Endothelial cell (in vitro differentiated cells): ENCODE results near the gene C12orf76. TPM values are rescaled to one million over a fixed set of nuclear protein-coding genes. Genes with fewer than 3 reads are reported as not detected.
A peak's percentile ranks its signal among the peaks of the same experiment; 100 is the strongest.
"Not testable (repeated sequence)": the region's sequence is repeated elsewhere in the genome, so short reads cannot be mapped to it uniquely, and the experiment has no call there.

ENCODE experiments used
- DNase-seq: peaks from one replicate; pipeline ENCODE4 v3.0.0; 2021; ENCODE audit warnings: low spot score
- H3K27ac Mint-ChIP-seq: one replicate; pipeline ENCODE4 v1.8.0; 2021; ENCODE audit warnings: mixed read lengths, inconsistent platforms; ENCODE audit not compliant: unreplicated experiment
- H3K27me3 Mint-ChIP-seq: one replicate; pipeline ENCODE4 v1.8.0; 2021; ENCODE audit warnings: mild to moderate bottlenecking, moderate library complexity, mixed read lengths, inconsistent platforms; ENCODE audit not compliant: unreplicated experiment
- H3K36me3 Mint-ChIP-seq: one replicate; pipeline ENCODE4 v1.8.0; 2021; ENCODE audit warnings: mild to moderate bottlenecking, low read depth, mixed read lengths, inconsistent platforms; ENCODE audit not compliant: unreplicated experiment
- H3K4me1 Mint-ChIP-seq: one replicate; pipeline ENCODE4 v1.8.0; 2021; ENCODE audit warnings: mild to moderate bottlenecking, mixed read lengths, inconsistent platforms; ENCODE audit not compliant: unreplicated experiment
- H3K4me3 Mint-ChIP-seq: one replicate; pipeline ENCODE4 v1.8.0; 2021; ENCODE audit warnings: mild to moderate bottlenecking, mixed read lengths, inconsistent platforms; ENCODE audit not compliant: unreplicated experiment
- H3K9me3 Mint-ChIP-seq: one replicate; pipeline ENCODE4 v1.8.0; 2021; ENCODE audit warnings: mixed read lengths, inconsistent platforms; ENCODE audit not compliant: unreplicated experiment
- CTCF ChIP-seq: fragments of 200-600 bp; sonication (generic); IDR thresholded peaks from one replicate; pipeline ENCODE4 v1.5.0; 2021; ENCODE audit warnings: antibody characterized with exemption; ENCODE audit not compliant: unreplicated experiment
- total RNA-seq: library from RNA; stranded (reverse); fragmentation: NEBNext Ultra II Directional; extraction: Animal tissue kit (Norgen Biotek cat#: 25700); gene quantifications from one replicate; pipeline ENCODE4 v1.2.1, GENCODE V29; 2021; ENCODE audit not compliant: unreplicated experiment

Gene C12orf76
- total RNA-seq, 1 donor from 2014 or later, result 21.9 TPM

GRCh38 chr12:110012659-110013058, 35.7 kb downstream of the C12orf76 start:
- TF ChIP-seq CTCF, result no peak
- Mint-ChIP-seq H3K4me1 (peaks cover 13% of the 10 kb centered on the region), H3K36me3 (no peaks in the 10 kb centered on the region), H3K27me3 (no peaks in the 10 kb centered on the region), H3K9me3 (no peaks in the 10 kb centered on the region), H3K4me3 (no peak overlapping the region), H3K27ac (no peak overlapping the region)
- no peak for DNase-seq

- no peak for TF ChIP-seq CTCF
- H3K4me3 Mint-ChIP-seq, result no peak overlapping the region
- peaks cover 13% of the 10 kb centered on the region for H3K4me1 Mint-ChIP-seq
- no peaks in the 10 kb centered on the region for H3K27me3 Mint-ChIP-seq
- H3K27ac Mint-ChIP-seq, result peak overlapping the region; percentile 20
- DNase-seq, result no peak
- H3K9me3 Mint-ChIP-seq, result no peaks in the 10 kb centered on the region
- H3K36me3 Mint-ChIP-seq, result no peaks in the 10 kb centered on the region
These were observed 36.2 kb downstream of the C12orf76 start for GRCh38 chr12:110012137-110012536.

- no peak overlapping the region for H3K27ac Mint-ChIP-seq
- H3K4me1 Mint-ChIP-seq, result peaks cover 8% of the 10 kb centered on the region
- DNase-seq, result no peak
- H3K36me3 Mint-ChIP-seq, result no peaks in the 10 kb centered on the region
- H3K27me3 Mint-ChIP-seq, result no peaks in the 10 kb centered on the region
- no peak for TF ChIP-seq CTCF
- H3K9me3 Mint-ChIP-seq, result no peaks in the 10 kb centered on the region
- no peak overlapping the region for H3K4me3 Mint-ChIP-seq
These were observed 37.2 kb downstream of the C12orf76 start for GRCh38 chr12:110010853-110011723.

GRCh38 chr12:110008681-110009398, 39.5 kb downstream of the C12orf76 start:
- not testable (repeated sequence) for H3K9me3 Mint-ChIP-seq, DNase-seq, H3K27ac Mint-ChIP-seq, H3K4me3 Mint-ChIP-seq, H3K27me3 Mint-ChIP-seq, H3K36me3 Mint-ChIP-seq, H3K4me1 Mint-ChIP-seq

GRCh38 chr12:110007881-110008280, 40.4 kb downstream of the C12orf76 start:
- Mint-ChIP-seq H3K4me3 (no peak overlapping the region), H3K4me1 (no peaks in the 10 kb centered on the region), H3K27me3 (no peaks in the 10 kb centered on the region), H3K9me3 (no peaks in the 10 kb centered on the region), H3K27ac (no peak overlapping the region), H3K36me3 (peaks cover 5% of the 10 kb centered on the region)
- TF ChIP-seq CTCF, result no peak
- no peak for DNase-seq
